HEK293T (cell line): Measurements from ENCODE around the gene RAB22A.

Source experiments
- LEF1 ChIP-seq: fragments of 450-650 bp; IDR thresholded peaks from 2 replicates; pipeline ENCODE4 v1.6.1; 2017; ENCODE audit warnings: mild to moderate bottlenecking, borderline replicate concordance
- NFRKB ChIP-seq: fragments of 450-650 bp; IDR thresholded peaks from 2 replicates; pipeline ENCODE4 v1.6.1; 2016; ENCODE audit warnings: mild to moderate bottlenecking, moderate library complexity
- SP1 ChIP-seq: fragments of 450-650 bp; IDR thresholded peaks from 2 replicates; pipeline ENCODE4 v1.6.1; 2017

DNA sequence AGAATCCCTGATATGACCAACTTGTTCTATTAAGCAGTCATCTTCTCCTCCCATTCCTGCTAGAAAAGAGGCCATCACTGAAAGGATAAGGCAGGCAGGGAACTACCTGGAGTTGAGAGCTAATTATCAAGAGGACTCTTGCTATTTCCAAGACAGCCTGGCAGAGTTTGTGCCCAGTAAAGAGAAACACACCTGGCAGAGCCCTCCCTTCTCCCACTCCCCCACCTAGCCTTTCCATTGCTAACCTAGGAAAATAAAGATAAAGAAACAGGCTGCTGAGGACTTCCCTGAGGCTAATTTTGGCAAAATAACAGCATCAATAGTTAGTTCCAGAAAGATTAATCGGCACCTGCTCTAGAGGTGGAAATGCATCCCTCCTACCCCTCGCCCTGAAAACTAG is 20.4 kb upstream of the RAB22A start:
- TF ChIP-seq NFRKB (no peak), SP1 (no peak), LEF1 (no peak)
